ENCODE results near the gene OSBPL2.

Gene OSBPL2

GRCh38 chr20:62223571-62223970 lies 14.8 kb upstream of the OSBPL2 start:
- DNase-seq (ENCODE audit: low spot score): no peak
- Mint-ChIP-seq H3K27ac (no peak overlapping the region), H3K9me3 (no peaks in the 10 kb centered on the region), H3K27me3 (ENCODE audit: low read depth) (peaks cover 18% of the 10 kb centered on the region), H3K36me3 (ENCODE audit: low read depth) (no peaks in the 10 kb centered on the region), H3K4me3 (no peak overlapping the region), H3K4me1 (ENCODE audit: low read depth) (no peaks in the 10 kb centered on the region)

GRCh38 chr20:62224113-62224855 lies 14.0 kb upstream of the OSBPL2 start:
- no peak overlapping the region for H3K4me3 Mint-ChIP-seq
- H3K4me1 Mint-ChIP-seq (ENCODE audit: low read depth): no peaks in the 10 kb centered on the region
- peaks cover 12% of the 10 kb centered on the region for H3K27me3 Mint-ChIP-seq (ENCODE audit: low read depth)

GRCh38 chr20:62225026-62225425 lies 13.3 kb upstream of the OSBPL2 start:
- Mint-ChIP-seq H3K27me3 (ENCODE audit: low read depth) (peaks cover 12% of the 10 kb centered on the region), H3K36me3 (ENCODE audit: low read depth) (no peaks in the 10 kb centered on the region), H3K4me3 (no peak overlapping the region), H3K4me1 (ENCODE audit: low read depth) (no peaks in the 10 kb centered on the region), H3K9me3 (no peaks in the 10 kb centered on the region), H3K27ac (no peak overlapping the region)
- no peak for DNase-seq (ENCODE audit: low spot score)

More at GRCh38 chr20:62224113-62224855, 14.0 kb upstream of the OSBPL2 start:
- no peak for DNase-seq (ENCODE audit: low spot score)
- H3K36me3 Mint-ChIP-seq (ENCODE audit: low read depth): no peaks in the 10 kb centered on the region
- no peak overlapping the region for H3K27ac Mint-ChIP-seq
- H3K9me3 Mint-ChIP-seq: no peaks in the 10 kb centered on the region

- peaks cover 6% of the 10 kb centered on the region for H3K27me3 Mint-ChIP-seq (ENCODE audit: low read depth)
- H3K36me3 Mint-ChIP-seq (ENCODE audit: low read depth): no peaks in the 10 kb centered on the region
- no peaks in the 10 kb centered on the region for H3K9me3 Mint-ChIP-seq
- no peaks in the 10 kb centered on the region for H3K4me1 Mint-ChIP-seq (ENCODE audit: low read depth)
- no peak overlapping the region for H3K27ac Mint-ChIP-seq
- H3K4me3 Mint-ChIP-seq: no peak overlapping the region
- no peak for DNase-seq (ENCODE audit: low spot score)
These were observed 12.3 kb upstream of the OSBPL2 start for GRCh38 chr20:62225820-62226635.

DNA sequence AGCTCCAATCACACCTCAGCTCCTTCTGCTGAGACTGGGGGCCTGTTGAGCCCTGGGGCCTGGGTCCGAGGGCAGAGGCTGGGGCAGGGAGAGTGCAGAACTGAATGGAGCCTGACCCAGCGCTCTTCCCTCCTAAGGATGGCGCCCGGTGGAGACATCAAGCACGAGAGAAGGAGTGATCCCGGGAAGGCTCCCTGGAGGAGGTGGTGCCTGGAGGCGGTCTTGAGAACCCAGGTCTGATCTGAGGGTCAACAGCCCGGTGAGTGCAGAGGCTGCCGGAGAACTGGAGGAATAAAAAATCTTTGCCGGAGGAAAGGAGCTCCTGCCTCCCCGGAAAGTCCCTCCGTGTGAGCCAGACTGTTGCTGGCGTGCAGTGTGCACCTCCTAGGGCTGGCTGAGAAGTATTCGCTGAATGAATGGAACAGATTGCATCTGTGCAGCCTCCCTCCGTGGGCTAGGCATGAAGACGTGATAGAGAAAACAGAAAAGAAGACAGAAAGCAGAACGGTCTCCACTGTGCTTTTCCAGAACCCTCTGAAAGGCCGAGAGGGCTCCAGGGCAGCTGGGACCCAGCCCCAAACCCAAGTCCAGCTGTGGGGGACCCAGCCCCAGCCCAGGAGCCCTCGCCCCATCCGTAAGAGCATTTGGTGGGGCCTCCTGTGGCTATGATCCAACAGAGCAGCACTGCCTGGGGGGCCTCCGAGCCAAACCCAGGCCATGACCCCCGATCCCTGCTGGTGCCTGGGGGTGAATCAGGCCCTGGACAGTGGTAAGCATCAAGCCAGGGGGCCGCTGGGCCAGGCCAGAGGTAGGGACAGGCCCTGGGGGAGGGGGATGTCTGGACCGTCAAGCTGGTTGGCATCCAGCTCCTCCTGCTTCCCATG lies 11.4 kb upstream of the OSBPL2 start:
- H3K27ac Mint-ChIP-seq: no peak overlapping the region

DNA sequence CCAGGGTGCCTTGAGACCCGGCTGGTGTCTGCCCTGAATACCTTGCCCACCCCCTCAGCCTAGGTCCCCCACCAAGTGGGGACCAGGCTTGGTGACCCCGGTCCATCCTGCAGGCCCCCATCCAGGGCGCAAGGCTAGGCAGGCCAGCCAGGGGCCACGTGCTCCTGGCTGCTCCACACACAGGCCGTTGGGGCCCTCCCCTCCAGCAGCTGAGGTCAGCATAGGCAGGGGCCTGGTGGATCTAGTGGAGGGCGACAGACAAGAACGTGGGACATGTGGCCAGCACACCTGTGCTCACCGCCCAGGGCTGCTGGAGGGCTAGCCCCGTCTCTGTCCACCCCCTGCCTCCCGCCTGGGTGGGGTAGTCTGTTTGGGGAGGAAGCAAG lies 10.7 kb upstream of the OSBPL2 start:
- Mint-ChIP-seq H3K9me3 (no peaks in the 10 kb centered on the region), H3K36me3 (ENCODE audit: low read depth) (no peaks in the 10 kb centered on the region), H3K27ac (no peak overlapping the region), H3K4me1 (ENCODE audit: low read depth) (no peaks in the 10 kb centered on the region), H3K27me3 (ENCODE audit: low read depth) (no peaks in the 10 kb centered on the region), H3K4me3 (no peak overlapping the region)
- no peak for DNase-seq (ENCODE audit: low spot score)

More for the DNA sequence above, 11.4 kb upstream of the OSBPL2 start:
- Mint-ChIP-seq H3K4me1 (ENCODE audit: low read depth) (no peaks in the 10 kb centered on the region), H3K27me3 (ENCODE audit: low read depth) (no peaks in the 10 kb centered on the region), H3K36me3 (ENCODE audit: low read depth) (no peaks in the 10 kb centered on the region), H3K4me3 (no peak overlapping the region), H3K9me3 (no peaks in the 10 kb centered on the region)
- no peak for DNase-seq (ENCODE audit: low spot score)

GRCh38 chr20:62227977-62228958 lies 10.1 kb upstream of the OSBPL2 start:
- H3K9me3 Mint-ChIP-seq: no peaks in the 10 kb centered on the region

GRCh38 chr20:62228982-62229545 lies 9.3 kb upstream of the OSBPL2 start:
- H3K27me3 Mint-ChIP-seq (ENCODE audit: low read depth): no peaks in the 10 kb centered on the region
- H3K27ac Mint-ChIP-seq: no peak overlapping the region
- H3K4me3 Mint-ChIP-seq: no peak overlapping the region
- DNase-seq (ENCODE audit: low spot score): no peak
- H3K9me3 Mint-ChIP-seq: no peaks in the 10 kb centered on the region
- H3K4me1 Mint-ChIP-seq (ENCODE audit: low read depth): no peaks in the 10 kb centered on the region
- H3K36me3 Mint-ChIP-seq (ENCODE audit: low read depth): no peaks in the 10 kb centered on the region

More at GRCh38 chr20:62227977-62228958, 10.1 kb upstream of the OSBPL2 start:
- Mint-ChIP-seq H3K27ac (no peak overlapping the region), H3K27me3 (ENCODE audit: low read depth) (no peaks in the 10 kb centered on the region), H3K4me3 (no peak overlapping the region), H3K36me3 (ENCODE audit: low read depth) (no peaks in the 10 kb centered on the region), H3K4me1 (ENCODE audit: low read depth) (no peaks in the 10 kb centered on the region)
- DNase-seq (ENCODE audit: low spot score): no peak

GRCh38 chr20:62229667-62230066 lies 8.7 kb upstream of the OSBPL2 start:
- H3K4me3 Mint-ChIP-seq: no peak overlapping the region
- H3K27ac Mint-ChIP-seq: no peak overlapping the region
- H3K27me3 Mint-ChIP-seq (ENCODE audit: low read depth): no peaks in the 10 kb centered on the region
- H3K36me3 Mint-ChIP-seq (ENCODE audit: low read depth): no peaks in the 10 kb centered on the region
- no peak for DNase-seq (ENCODE audit: low spot score)
- H3K4me1 Mint-ChIP-seq (ENCODE audit: low read depth): no peaks in the 10 kb centered on the region
- no peaks in the 10 kb centered on the region for H3K9me3 Mint-ChIP-seq

GRCh38 chr20:62230276-62230675 lies 8.0 kb upstream of the OSBPL2 start:
- no peak overlapping the region for H3K27ac Mint-ChIP-seq
- H3K4me1 Mint-ChIP-seq (ENCODE audit: low read depth): no peaks in the 10 kb centered on the region
- H3K27me3 Mint-ChIP-seq (ENCODE audit: low read depth): no peaks in the 10 kb centered on the region
- H3K36me3 Mint-ChIP-seq (ENCODE audit: low read depth): no peaks in the 10 kb centered on the region
- no peak overlapping the region for H3K4me3 Mint-ChIP-seq
- no peaks in the 10 kb centered on the region for H3K9me3 Mint-ChIP-seq
- no peak for DNase-seq (ENCODE audit: low spot score)

- no peak for DNase-seq (ENCODE audit: low spot score)
- no peak overlapping the region for H3K27ac Mint-ChIP-seq
- H3K4me1 Mint-ChIP-seq (ENCODE audit: low read depth): no peaks in the 10 kb centered on the region
- no peaks in the 10 kb centered on the region for H3K9me3 Mint-ChIP-seq
- no peak overlapping the region for H3K4me3 Mint-ChIP-seq
- no peaks in the 10 kb centered on the region for H3K27me3 Mint-ChIP-seq (ENCODE audit: low read depth)
- no peaks in the 10 kb centered on the region for H3K36me3 Mint-ChIP-seq (ENCODE audit: low read depth)
These were observed 7.6 kb upstream of the OSBPL2 start for GRCh38 chr20:62230696-62231095.

DNA sequence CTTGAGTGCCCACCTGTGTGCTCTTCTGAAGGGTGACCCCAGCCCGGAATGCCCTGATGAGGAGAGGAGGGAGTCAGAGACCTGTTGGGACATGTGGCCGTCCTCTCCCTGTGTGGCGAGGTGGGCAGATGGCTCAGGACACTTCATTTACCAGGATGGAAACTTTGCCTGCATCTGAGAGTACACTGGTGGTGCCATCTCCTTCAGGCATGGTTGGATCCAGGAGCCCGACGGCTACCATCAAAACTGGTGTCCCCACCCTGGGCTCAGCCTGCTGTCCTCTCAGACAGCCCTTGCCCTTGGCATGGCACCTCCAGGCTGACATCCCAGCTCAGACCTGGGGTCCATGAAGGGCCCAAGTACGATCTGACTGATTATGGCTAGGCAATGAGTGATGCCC lies 7.0 kb upstream of the OSBPL2 start:
- Mint-ChIP-seq H3K36me3 (ENCODE audit: low read depth) (no peaks in the 10 kb centered on the region), H3K27ac (no peak overlapping the region)

GRCh38 chr20:62232194-62232593 lies 6.1 kb upstream of the OSBPL2 start:
- Mint-ChIP-seq H3K9me3 (no peaks in the 10 kb centered on the region), H3K4me3 (no peak overlapping the region), H3K36me3 (ENCODE audit: low read depth) (no peaks in the 10 kb centered on the region), H3K4me1 (ENCODE audit: low read depth) (no peaks in the 10 kb centered on the region), H3K27ac (no peak overlapping the region), H3K27me3 (ENCODE audit: low read depth) (no peaks in the 10 kb centered on the region)
- DNase-seq (ENCODE audit: low spot score): no peak

More for the DNA sequence above, 7.0 kb upstream of the OSBPL2 start:
- DNase-seq (ENCODE audit: low spot score): no peak
- Mint-ChIP-seq H3K4me3 (no peak overlapping the region), H3K9me3 (no peaks in the 10 kb centered on the region), H3K4me1 (ENCODE audit: low read depth) (no peaks in the 10 kb centered on the region), H3K27me3 (ENCODE audit: low read depth) (no peaks in the 10 kb centered on the region)
